ENCODE results near the gene AUTS2. TPM values are rescaled to one million over a fixed set of nuclear protein-coding genes. Genes with fewer than 3 reads are reported as not detected.

The AUTS2 gene
- total RNA-seq, 1 donor from 2014 or later = 94.1 TPM

- TF ChIP-seq CTCF (conservative IDR thresholded peaks at IDR 0.05) = no peak
- Mint-ChIP-seq H3K27me3 (peaks cover 21% of the 10 kb centered on the region), H3K9me3 (peaks cover 9% of the 10 kb centered on the region), H3K4me1 (ENCODE audit: unreplicated experiment) (peaks cover 14% of the 10 kb centered on the region), H3K36me3 (peaks cover 20% of the 10 kb centered on the region), H3K27ac (no peak overlapping the region), H3K4me3 (no peak overlapping the region)
- DNase-seq (ENCODE audit: extremely low spot score, unreplicated experiment) = no peak
These were observed 965.7 kb downstream of the AUTS2 start for GRCh38 chr7:70563960-70564359.

- Mint-ChIP-seq H3K36me3 (peaks cover 16% of the 10 kb centered on the region), H3K27me3 (peaks cover 29% of the 10 kb centered on the region), H3K4me1 (ENCODE audit: unreplicated experiment) (peaks cover 24% of the 10 kb centered on the region), H3K9me3 (no peaks in the 10 kb centered on the region), H3K27ac (no peak overlapping the region), H3K4me3 (no peak overlapping the region)
- no peak for DNase-seq (ENCODE audit: extremely low spot score, unreplicated experiment)
- TF ChIP-seq CTCF (conservative IDR thresholded peaks at IDR 0.05) = no peak
These were observed 967.6 kb downstream of the AUTS2 start for GRCh38 chr7:70565721-70566370.

GRCh38 chr7:70566671-70567070 is 968.4 kb downstream of the AUTS2 start:
- Mint-ChIP-seq H3K9me3 (no peaks in the 10 kb centered on the region), H3K27me3 (peaks cover 38% of the 10 kb centered on the region), H3K4me3 (no peak overlapping the region), H3K4me1 (ENCODE audit: unreplicated experiment) (peaks cover 30% of the 10 kb centered on the region), H3K27ac (no peak overlapping the region), H3K36me3 (peaks cover 21% of the 10 kb centered on the region)
- TF ChIP-seq CTCF (conservative IDR thresholded peaks at IDR 0.05) = no peak
- no peak for DNase-seq (ENCODE audit: extremely low spot score, unreplicated experiment)

- TF ChIP-seq CTCF (conservative IDR thresholded peaks at IDR 0.05) = no peak
- no peak overlapping the region for H3K4me3 Mint-ChIP-seq
- no peak for DNase-seq (ENCODE audit: extremely low spot score, unreplicated experiment)
- H3K27me3 Mint-ChIP-seq = peaks cover 41% of the 10 kb centered on the region
- H3K27ac Mint-ChIP-seq = no peak overlapping the region
- H3K9me3 Mint-ChIP-seq = no peaks in the 10 kb centered on the region
- peaks cover 46% of the 10 kb centered on the region for H3K4me1 Mint-ChIP-seq (ENCODE audit: unreplicated experiment)
- peaks cover 31% of the 10 kb centered on the region for H3K36me3 Mint-ChIP-seq
These were observed 970.5 kb downstream of the AUTS2 start for GRCh38 chr7:70568674-70569334.

DNA sequence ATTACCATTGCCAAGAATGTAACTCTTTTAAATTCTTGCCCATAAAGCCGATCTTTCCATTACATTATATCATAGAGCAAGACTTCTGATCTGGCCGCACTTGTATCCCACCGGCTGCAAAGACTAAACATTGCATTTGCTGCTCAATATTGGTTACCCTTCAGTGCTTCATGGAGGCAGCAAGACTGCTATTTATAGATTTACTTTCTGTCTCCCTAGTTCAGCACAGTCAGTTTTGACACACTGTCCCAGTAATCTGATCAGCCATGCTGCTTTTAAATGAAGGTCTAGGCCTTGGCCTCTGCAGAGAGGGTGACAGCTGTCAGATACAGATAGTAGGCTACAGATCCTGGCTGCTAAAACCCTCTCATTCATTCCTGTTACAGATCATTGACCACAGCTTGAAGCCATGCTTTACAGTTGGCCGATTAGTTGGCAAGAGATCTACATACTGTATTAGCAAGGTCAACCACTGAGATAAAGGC is 971.1 kb downstream of the AUTS2 start:
- H3K27ac Mint-ChIP-seq = no peak overlapping the region
- H3K36me3 Mint-ChIP-seq = peaks cover 31% of the 10 kb centered on the region
- no peaks in the 10 kb centered on the region for H3K9me3 Mint-ChIP-seq
- no peak for DNase-seq (ENCODE audit: extremely low spot score, unreplicated experiment)
- no peak for TF ChIP-seq CTCF (conservative IDR thresholded peaks at IDR 0.05)
- H3K4me3 Mint-ChIP-seq = peak overlapping the region; percentile 24
- H3K27me3 Mint-ChIP-seq = peaks cover 41% of the 10 kb centered on the region
- H3K4me1 Mint-ChIP-seq (ENCODE audit: unreplicated experiment) = peaks cover 46% of the 10 kb centered on the region
